GM21390 (cell line): ENCODE data around the gene TAS1R2.

ENCODE experiments used
- ATAC-seq: cut with Tn5 transposase; IDR thresholded peaks from one replicate; pipeline ENCODE4 v1.9.1; 2021; ENCODE audit not compliant: unreplicated experiment

TAS1R2 gene

DNA sequence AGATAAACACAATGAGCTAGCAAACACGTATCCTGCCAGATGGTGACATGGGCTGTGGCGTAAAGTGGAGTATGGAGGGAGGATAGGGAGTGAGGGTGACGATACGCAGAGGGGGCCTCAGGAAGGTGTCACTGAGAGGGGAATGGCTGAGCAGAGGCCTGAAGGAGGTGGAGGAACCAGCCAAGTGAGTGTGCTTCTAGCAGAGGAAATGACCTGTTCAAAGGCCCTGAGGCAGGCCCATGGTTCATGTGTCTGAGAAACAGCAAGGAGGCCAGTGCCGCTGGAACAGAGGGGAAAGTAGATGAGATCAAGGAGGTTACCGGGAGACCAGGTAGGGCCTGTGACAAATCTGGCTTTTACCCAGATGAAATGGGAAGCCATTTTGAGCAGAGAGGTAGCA is 36.0 kb downstream of the TAS1R2 start:
- ATAC-seq, result no peak

DNA sequence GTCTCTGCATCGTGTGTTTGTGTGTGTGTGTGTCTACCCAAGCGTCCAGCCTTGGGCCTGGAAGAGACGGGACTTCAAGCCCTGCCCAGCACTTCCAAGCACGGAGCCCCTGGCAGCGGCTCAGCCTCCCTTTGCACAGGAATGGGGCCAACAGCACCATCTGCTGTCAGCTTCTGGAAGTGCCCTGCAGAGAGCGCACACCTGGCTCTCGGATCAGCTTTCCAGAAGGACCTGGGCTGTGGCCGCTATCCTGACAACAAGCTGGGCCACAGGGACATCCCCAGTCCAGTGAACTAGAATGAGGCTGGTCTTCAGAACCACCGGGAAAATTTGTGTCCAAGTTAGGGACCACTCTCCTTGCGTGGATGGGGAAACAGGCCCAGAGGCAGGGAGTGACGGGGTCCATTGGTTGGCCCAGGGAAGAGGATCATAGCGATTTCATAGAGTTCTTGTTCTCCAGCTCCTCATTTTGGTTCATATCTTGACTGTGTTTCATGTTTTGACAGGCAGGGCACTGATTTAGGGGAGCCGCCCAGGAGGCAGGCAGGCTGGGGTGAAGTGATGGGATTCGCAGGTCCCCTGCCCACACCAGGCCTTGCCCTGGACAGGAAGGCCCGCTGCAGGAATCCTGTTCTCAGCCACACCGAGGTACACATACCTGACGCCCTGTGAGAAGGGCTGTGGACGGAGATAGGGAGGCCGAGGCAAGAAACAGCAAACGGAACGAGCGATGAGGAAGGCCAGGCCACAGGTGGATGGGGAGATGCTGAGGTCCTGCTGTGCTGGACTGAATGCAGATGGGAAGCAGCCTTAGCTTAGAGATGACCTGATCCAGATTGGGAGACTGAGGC is 38.4 kb downstream of the TAS1R2 start:
- no peak for ATAC-seq

DNA sequence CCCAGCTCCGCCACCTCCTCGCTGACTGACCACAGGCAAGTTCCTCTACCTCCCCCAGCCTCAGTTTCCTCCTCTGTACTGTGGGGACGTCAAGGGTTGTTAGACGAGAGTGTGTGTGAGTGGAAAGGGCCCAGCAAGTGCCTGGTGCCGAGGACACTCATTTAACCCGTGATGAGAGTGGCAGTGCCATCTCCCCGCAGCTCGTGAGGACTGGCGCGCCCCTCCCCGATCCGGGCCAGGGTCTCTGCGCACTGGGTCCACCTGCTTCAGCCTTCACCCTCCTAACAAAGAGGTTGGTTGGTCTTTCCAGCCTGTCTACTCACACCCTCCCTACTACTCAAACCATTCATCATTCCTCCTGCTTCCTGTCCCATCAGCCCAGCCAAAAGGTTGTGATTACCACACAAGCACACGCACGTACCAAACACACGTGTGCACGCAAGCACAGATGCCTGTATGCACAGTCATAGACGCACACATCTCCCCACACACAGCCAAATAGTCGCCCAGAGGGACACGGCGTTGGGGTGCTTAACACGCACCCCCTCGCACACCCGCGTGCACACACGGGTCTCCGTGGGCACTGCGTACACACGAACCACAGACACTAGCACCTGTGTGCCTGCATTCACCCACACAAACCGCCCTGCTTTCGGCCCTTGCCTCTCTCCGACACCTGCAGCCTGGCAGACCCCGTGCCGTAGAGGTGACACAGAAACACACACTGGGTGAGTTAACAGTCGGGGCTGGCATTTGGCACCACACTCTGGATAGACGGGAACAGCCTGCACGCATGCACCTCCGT is 39.3 kb downstream of the TAS1R2 start:
- ATAC-seq, result no peak

DNA sequence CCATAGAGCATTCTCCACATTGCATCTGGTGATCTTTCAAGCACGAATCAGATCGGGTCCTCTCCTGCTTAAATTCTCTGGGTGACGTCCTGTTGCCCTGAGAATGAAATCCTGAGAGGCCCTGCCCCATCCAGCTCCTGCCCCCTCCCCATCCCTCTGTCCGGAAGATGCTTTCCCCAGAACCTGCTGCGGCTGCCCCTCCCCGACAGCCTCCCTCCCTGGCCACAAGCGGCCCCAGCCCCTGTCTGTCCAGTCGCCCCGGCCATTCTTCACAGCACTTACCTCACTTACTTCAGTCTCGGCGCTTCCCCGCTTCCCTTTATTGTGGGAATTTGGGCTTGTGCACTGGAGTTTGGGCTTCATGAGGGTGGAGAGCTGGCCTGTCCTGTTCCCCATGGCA is 40.3 kb downstream of the TAS1R2 start:
- no peak for ATAC-seq

DNA sequence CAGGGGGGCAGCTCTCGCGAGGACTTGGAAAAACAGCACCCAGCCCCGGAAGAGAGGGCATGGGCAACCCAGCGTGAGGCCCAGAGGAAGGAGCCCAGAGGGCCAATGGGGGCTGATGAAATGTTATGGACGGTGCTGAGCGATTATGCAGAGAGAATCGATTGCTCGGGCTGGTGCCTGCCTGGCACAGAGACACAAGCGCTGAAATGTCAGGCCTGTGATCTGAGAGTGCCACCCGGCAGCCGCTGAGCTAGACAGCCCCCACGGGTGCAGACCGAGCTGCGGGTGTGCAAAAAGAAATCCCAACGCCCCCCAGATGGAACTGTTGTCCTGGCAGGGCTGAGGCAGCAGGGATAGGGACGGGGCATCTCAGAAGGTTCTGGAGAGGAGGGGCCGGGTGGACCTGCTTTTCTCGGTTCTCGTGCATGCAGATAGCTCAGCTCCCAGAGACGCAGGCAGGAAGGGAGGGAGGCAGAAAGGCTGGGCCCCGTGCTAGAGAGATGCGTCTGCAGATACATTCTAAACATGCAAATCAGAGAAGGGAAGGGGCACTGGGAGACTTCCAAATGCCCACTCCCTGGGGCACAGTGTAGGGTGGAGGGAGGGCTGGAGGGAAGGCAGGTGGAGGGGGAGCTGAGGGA is 41.5 kb downstream of the TAS1R2 start:
- no peak for ATAC-seq

DNA sequence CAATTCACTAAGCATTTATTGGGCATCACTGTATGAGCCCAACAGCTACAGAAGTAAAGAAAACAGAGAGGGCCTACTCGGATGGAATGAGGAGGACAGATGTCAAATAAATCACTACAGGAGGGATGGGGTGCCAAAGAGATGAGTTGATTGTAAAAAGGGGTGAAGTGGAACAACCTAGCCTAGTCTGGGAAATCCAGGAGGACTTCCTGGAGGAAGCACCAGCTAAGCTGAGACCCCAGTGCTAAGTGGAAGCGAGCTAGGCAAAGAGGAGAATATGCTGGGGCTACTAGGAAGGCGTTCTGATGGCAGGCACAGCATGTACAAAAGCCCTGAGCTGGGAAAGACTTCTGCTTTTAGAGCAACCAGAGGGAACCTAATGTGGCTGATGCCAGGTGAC is 42.1 kb downstream of the TAS1R2 start:
- ATAC-seq, result no peak

DNA sequence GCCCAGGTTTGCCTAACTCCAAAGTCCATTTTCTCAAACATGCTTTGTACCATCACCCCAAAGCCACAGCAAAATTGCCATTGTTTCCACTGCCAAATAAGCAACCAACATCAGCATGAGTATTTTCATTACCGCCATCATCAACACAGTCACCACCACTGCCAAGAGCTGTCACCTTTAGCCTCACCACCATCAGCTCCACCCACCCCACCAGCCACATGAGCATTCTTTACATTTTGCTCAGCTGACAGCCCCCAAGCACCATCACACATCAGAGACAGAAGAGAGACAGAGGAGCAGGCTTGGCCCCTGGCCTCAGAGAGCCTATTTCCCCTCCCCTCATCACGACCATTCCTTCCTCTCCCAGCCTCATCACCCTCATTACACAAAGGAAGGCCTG is 42.7 kb downstream of the TAS1R2 start:
- ATAC-seq, result no peak

DNA sequence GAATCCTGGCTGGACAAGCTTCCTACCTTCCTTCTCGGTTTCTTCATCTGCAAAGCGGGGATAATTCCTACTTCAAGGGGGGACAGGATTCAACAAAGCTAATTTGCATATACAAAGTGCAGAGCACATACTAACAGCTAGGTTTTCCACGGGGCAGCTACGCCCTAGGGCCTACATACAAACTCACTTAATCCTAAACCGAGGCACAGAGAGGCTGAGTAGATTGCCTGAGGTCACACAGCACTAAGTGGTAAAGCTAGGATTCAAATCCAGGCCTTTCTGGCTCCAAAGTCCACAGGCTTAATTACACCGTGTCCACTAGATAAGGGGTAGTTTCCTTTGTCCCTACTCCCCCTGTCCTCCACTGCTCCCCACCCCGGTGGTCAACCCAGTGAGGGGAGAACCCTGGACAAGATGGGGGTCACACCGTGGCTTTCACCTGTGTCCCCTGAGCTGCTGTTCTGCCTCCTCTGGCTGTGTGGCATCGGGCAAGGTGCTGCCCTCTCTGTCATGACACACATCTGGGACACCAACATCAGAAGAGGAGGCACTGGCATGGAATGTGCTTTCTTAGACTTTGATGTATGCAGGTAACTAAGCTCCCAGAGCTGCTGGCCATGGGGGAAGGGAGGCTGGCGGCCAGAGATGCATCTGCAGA is 44.5 kb downstream of the TAS1R2 start:
- no peak for ATAC-seq

DNA sequence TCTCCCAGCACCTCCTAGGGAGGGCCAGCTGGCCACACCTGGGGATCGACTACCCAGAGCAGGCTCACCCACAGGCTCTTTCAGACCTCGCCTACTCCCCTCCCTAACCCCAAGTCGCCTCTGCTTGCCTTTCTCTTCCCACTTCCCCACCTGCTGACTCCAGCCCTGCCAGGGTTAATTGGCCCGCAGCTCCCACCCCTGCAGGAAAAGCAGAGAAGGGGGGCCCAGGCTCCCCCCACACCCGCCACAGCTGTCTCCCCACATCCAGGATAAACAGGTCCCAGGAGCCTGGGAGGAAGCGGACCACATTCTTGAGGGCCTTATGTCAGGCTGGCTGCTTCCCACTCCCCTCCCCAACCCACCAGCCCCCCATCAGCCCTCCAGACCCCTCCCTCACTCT is 45.0 kb downstream of the TAS1R2 start:
- ATAC-seq, result no peak

DNA sequence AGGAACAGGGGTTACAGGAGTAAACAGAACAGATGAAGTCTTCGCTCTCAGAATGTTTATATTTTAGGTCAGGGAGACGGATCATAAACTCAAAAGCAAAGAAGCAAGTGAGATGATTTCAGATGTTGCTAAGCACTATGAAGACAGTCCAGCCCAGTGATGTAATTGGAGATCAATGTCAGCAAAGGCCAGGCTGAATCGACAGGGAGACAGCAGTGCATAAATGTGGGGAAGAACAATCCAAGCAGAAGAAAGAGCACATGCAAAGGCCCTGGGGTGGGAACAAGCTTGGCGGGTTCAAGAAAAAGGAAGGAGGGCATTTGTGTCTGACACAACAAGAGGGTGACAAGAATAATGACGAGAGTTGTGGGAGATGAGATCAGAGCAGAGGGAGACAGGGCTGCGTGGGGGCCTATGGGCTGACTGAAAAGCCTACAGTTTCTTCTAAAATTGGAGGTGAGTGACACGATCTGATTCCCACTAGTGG is 47.0 kb downstream of the TAS1R2 start:
- ATAC-seq, result no peak

DNA sequence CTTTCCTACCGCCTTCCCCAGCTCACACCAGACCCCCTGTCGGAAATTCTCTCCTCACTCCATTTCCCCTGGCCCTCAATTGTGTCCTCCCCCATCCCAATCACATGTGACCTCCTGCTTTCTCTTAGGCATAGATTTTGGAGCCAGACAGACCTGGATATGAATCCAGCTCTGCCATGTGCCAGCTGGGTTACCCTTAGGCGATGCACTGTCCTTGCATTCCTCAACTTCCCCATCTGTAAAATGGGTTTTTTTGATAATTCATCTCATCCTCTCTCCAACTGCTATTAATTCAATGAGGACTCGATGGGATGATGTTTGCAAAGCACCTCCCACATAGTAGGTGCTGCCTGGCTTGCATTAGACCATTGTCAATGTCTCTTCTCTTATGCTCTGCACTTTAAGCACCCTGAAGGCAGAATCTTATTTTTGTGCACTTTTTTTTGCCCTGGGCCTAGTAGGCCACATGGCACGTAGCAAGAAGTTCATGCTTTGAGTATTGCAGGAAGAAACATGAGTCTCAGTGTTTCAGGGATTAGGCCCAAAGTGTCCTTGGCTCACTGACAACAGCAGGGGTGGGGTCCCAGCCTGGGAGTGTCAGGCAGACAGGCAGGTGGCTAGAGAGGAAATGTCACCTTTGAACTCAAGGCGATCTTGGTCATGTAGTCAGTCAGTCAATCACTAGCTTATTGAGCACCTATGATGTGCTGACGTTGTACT is 47.6 kb downstream of the TAS1R2 start:
- ATAC-seq, result no peak

DNA sequence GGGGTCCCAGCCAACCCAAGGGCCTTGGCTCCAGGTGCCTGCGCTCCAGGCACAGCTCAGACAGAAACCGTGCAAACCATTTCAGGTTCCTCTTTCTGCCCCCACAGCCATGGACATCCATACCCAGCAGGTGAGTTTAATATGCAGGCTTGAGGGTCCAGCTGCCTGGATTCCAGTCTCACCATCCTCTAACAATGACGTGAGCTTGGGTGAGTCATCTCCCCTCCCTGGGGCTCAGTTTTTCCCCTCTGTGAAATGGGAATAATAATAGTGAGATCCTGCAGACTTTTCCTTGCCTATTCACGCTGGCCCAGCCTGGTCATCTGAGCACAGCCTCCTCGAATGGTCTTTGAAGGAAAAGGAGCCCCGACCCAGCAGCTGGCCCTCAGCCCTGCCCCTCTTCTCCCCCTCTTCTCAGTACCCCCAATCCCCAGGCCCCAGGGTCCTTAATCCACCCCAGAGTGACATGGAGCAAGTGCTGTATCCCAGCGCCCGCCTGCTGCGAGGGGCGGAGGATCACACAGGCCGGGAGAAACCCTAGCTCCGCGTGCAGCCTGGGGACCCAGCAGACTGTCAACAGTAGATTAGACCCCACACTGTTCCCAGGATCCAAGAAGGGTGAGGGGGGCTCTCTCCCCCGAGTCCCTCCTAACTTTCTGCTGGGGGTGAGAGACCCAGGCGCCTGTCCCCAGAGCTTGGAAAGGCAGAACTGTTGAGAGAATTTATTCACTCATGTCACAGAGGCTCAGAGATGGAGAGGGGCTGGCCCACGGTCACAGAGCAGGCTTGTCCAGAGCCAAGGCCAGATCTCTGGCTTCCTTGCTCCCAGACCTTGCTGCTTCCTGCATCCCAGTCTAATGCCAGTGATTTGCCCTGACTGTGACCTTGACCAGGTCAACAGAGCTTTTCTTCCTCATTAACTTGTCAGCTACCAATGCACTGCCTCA is 49.2 kb downstream of the TAS1R2 start:
- no peak for ATAC-seq

DNA sequence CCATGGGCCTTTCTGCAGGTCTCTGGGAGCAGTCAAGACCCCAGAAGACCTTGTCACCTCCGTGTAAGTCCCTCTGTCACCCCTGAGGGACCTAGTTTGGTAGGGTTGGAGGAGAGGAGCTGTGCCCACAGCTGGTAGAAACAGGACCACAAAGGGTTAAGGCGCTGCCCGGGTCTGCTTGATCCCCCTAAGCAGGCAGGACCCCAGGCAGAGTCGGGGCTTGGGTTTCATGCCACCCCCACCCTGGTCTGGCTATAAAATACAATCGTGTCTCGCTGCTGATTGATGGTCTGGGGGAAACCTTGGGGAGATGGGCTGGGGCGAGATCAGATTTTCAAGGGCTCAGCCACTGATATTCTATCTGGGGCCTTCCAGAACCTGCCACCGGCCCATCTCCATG is 50.9 kb downstream of the TAS1R2 start:
- no peak for ATAC-seq

DNA sequence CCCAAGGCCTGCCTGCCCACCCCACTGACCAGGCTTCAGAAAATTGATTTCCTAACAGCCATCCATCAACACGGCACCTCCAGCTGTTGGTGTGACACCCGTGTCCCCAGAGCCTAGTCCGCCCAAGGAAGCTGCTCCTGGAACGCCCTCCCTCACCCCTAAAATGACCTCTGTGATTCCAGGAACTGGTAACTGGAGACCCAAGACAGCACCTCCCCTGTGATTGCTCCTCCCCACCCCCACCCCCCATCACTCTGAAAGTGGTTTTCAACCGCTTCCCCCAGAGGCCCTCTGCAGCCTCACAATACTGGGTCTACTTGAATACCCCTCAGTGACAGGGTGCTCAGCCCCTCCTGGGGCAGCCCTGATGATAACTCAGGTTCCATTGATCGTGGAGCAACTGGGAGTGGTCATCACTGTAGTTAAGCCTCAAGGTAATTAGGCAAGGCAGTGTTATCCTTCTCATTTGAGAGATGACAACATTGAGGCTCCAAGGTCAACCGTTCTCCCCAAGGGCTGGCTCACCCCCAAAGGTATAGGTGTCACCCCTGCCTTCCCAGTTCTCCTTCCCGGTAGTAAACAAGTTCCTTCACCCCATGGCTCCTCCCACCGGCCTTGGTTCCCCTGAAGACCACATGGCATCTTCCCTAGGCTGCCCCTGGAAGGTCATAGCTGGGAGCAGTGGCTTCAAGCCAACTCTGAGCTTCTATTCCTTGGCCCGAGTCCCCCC is 52.0 kb downstream of the TAS1R2 start:
- no peak for ATAC-seq

DNA sequence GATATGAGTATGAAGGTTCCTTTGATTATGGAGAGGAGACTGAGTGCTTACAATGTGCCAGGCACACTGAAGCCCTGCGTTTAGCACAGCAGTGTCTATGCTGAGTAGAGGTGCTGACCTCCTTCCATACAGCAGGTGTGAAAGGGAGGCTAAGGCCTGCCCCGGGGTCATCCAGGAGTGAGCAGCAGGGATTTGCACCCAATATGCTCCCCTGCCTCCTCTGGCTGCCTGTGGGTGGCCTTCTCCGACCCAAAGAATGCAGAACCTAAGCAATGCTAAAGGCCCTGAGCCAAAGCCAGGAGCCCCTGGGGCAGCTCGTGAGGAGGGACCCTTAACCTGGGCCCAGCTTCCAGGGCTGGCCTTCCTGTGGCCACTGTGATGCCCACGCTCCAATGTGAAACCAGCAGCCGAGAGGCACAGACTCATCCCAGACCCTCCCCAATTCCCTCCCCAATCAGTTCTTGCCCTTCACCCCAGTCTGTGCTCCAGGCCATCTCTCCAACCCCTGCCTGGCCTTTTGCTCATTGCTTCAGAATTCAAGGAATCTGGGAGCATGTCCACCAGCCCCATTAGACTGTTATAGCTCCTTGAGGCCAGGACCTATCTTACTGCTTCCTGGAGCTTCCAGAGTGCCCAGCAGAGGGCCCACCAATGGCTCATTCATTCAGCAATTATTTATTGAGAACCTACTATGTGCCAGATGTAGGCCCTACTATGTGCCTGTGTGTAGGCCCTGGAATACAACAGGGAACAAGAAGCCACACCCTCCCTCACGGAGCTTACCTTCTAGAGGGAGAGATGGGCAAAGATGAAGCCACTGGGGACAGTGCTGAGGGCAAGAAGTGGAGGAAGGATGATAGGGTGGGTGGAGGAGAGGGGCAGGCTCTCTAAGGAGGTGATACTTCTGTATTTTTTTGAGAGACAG is 53.3 kb downstream of the TAS1R2 start:
- ATAC-seq, result no peak

DNA sequence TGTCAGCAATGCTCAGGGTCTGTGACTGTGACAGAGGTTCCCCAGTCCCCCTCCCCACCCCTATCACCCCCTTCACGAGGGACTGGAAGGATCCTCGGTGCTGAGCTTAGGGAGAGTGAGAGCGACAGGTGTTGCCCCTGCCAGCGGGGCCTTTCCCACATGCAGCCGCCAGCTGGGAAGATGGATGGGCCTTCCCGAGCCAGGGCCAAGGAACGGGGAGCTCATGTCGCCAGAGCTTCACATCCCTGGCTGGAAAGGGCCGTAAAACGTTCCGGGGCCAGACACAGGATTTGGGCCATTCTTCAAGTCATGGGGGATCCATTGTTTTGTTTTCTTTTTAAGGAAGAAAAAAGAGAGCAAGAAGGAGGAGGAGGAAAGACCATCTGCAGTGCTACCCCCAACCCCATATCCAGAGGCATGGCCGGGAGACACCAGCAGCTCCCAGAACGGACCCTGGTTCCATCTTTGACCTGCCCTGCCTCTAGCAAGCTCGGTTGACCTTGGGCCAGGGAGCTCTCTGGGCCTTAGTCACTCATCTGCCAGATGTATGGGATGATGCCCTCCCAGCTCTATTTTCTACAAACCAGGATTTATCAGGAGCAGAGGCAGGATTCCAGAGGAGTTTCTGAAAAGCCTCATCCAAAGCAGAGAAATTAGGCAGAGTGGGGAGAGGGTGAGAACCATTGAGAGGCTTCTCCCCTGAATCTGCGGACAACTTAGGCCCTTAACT is 54.1 kb downstream of the TAS1R2 start:
- no peak for ATAC-seq

DNA sequence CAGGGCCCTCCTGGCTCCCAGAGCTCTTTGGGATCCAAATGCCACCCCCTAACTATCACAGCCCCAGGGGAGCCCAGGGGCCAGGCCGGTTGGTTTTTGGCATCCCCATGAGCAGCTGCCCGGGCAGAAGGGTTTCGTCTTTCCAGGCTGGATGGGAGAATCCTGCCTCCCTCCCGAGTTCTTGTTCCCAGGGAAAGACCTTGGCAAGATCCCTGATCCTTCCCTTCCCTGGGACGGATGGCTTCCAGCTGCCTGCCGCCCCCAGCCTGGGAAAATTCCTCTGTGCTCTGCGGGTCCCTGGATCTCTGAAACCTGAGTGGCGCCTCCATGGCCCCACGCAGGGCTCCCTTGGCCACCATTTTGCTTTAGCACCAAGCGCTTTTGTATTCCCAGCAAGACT is 55.6 kb downstream of the TAS1R2 start:
- no peak for ATAC-seq
